A549 (cell line): ENCODE results near the gene ADGRL3. TPM values are rescaled to one million over a fixed set of nuclear protein-coding genes. Genes with fewer than 3 reads are reported as not detected.
"Not testable (repeated sequence)": the region's sequence is repeated elsewhere in the genome, so short reads cannot be mapped to it uniquely, and the experiment has no call there.

ENCODE experiments used
- ATAC-seq, 2 experiments: fragments of 200-7000 bp in 1 of 2; fragments of >200 bp in 1 of 2; cut with Nextera tagmentation in 1 of 2; cut with Tn5 transposase in 1 of 2; 3 replicates each; pipeline versions ENCODE4 v1.8.0 to v1.9.1; 2018 to 2020; ENCODE audit warnings: mild to moderate bottlenecking in 1 of 2, moderate library complexity in 1 of 2
- CTCF ChIA-PET: fragments of 300-600 bp; sonication (Branson Sonifier 250); formaldehyde crosslinking; extraction: SDS; loops from one replicate; lab custom pipeline; 2021; ENCODE audit warnings: antibody characterized with exemption, inconsistent platforms; lab: Yijun Ruan, JAX
- POLR2A ChIA-PET: fragments of 350-600 bp; formaldehyde crosslinking; extraction: SDS; loops from one replicate; lab custom pipeline; 2021; ENCODE audit warnings: antibody characterized with exemption, inconsistent platforms; lab: Yijun Ruan, JAX
- DNase-seq, 2 experiments: peaks; one replicate each; pipeline versions ENCODE4 v3.0.0 to v3.0.0-alpha.2; 2011 to 2016; ENCODE audit warnings: low read depth in 1 of 2, low spot score in 1 of 2
- FAIRE-seq: peaks from 2 replicates; lab custom pipeline; 2011; peaks lifted over from hg19 to GRCh38; lab: Jason Lieb, UNC
- H3K27ac ChIP-seq, 2 experiments: fragments of >200 bp; sonication (Bioruptor Twin); formaldehyde crosslinking; 3 replicates each; pipeline ENCODE4 v1.5.1; 2016 to 2017
- H3K4me1 ChIP-seq: fragments of >200 bp; sonication (Bioruptor Twin); formaldehyde crosslinking; 3 replicates; pipeline ENCODE4 v1.6.1; 2016
- H3K4me2 ChIP-seq: fragments of >200 bp; sonication (Bioruptor Twin); formaldehyde crosslinking; 3 replicates; pipeline ENCODE4 v1.6.1; 2016
- H3K4me3 ChIP-seq: fragments of >200 bp; sonication (Bioruptor Twin); formaldehyde crosslinking; 3 replicates; pipeline ENCODE4 v1.5.1; 2016
- H3K9me3 ChIP-seq: fragments of >200 bp; sonication (Bioruptor Twin); formaldehyde crosslinking; 3 replicates; pipeline ENCODE4 v1.6.1; 2016
- E2F6 ChIP-seq: IDR thresholded peaks from 2 replicates; pipeline ENCODE4 v1.6.1; 2012; ENCODE audit warnings: low read depth, borderline replicate concordance
- FOSB ChIP-seq: fragments of 250-450 bp; sonication (Bioruptor Pico); IDR thresholded peaks from 2 replicates; pipeline ENCODE4 v1.5.0; 2020; ENCODE audit warnings: mild to moderate bottlenecking, moderate library complexity
- KDM5A ChIP-seq: fragments of 200-600 bp; sonication (generic); IDR thresholded peaks from 2 replicates; pipeline ENCODE4 v1.6.1; 2016; ENCODE audit warnings: antibody characterized with exemption, mild to moderate bottlenecking
- POLR2A ChIP-seq: IDR thresholded peaks from 2 replicates; pipeline ENCODE4 v1.6.1; 2012; ENCODE audit warnings: mild to moderate bottlenecking, low read length
- POLR2AphosphoS2 ChIP-seq: conservative IDR thresholded peaks from 2 replicates; pipeline ENCODE4 v1.6.1; 2012; ENCODE audit warnings: low read length, improper control_type of control experiment, inconsistent platforms
- SMC3 ChIP-seq: fragments of >200 bp; sonication (Bioruptor Twin); formaldehyde crosslinking; IDR thresholded peaks from 3 replicates; pipeline ENCODE4 v1.6.1; 2018; ENCODE audit warnings: inconsistent platforms
- ZNF302 ChIP-seq: fragments of 250-450 bp; sonication (Bioruptor Pico); IDR thresholded peaks from 2 replicates; pipeline ENCODE4 v1.9.0; 2021; ENCODE audit warnings: inconsistent platforms, mild to moderate bottlenecking, moderate library complexity
- WGBS: methylation state at CpG from one replicate; pipeline ENCODE4 v1.1.6; 2017; ENCODE audit errors: missing lambda C conversion rate; 5-methylcytosine and 5-hydroxymethylcytosine counted together
- polyA plus RNA-seq, 4 experiments: library from polyadenylated mRNA; depleted of rRNA in 3 of 4; stranded (reverse); fragments of >200 nt; fragmentation: RNase III in 1 of 4; extraction: RNeasy Plus Mini Kit Qiagen cat#74134 plus additional on column Dnase treatment in 1 of 4; gene quantifications; 2 replicates in 3 of 4; 3 replicates in 1 of 4; pipeline ENCODE4 v1.2.3, GENCODE V29; 2011 to 2017
- TF ChIP-seq, protein P1 (sequence below): fragments of 150-350 bp; IDR thresholded peaks from 2 replicates; pipeline ENCODE4 v1.6.1; 2014; ENCODE audit warnings: low read depth, mild to moderate bottlenecking, low read length
- TF ChIP-seq, protein P2 (sequence below): fragments of 250-450 bp; sonication (Bioruptor Pico); IDR thresholded peaks from 2 replicates; pipeline ENCODE4 v1.5.0; 2020; ENCODE audit warnings: low read depth, mild to moderate bottlenecking, moderate library complexity
- TF ChIP-seq, protein P3 (sequence below): IDR thresholded peaks from 2 replicates; pipeline ENCODE4 v1.6.1; 2012

The ADGRL3 gene
- polyA plus RNA-seq, 2 of the 4 experiments (the other 2 are of a cell fraction), result 0.05 to 0.12 TPM

DNA sequence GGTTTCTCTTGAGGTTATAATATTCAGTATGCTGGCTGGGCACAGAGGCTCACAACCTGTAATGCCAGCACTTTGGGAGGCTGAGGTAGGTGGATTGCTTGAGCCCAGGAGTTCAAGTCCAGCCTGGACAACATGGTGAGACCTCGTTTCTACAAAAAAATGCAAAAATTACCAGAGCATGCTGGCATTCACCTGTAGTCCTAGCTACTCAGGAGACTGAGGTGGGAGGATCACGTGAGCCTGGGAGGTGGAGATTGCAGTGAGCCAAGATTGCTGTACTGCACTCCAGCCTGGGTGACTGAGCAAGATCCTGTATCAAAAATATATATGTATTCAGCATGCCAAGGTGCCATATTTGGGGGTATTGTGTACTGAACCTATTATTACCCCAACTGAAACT, 552.5 kb downstream of the ADGRL3 start:
- no peak overlapping the region for H3K4me2 ChIP-seq
- TF ChIP-seq POLR2AphosphoS2 (no peak), FOSB (no peak), SMC3 (no peak), ZNF302 (CRISPR knock-in tag) (no peak), POLR2A (no peak), E2F6 (no peak)
- TF ChIP-seq, protein P1, sequence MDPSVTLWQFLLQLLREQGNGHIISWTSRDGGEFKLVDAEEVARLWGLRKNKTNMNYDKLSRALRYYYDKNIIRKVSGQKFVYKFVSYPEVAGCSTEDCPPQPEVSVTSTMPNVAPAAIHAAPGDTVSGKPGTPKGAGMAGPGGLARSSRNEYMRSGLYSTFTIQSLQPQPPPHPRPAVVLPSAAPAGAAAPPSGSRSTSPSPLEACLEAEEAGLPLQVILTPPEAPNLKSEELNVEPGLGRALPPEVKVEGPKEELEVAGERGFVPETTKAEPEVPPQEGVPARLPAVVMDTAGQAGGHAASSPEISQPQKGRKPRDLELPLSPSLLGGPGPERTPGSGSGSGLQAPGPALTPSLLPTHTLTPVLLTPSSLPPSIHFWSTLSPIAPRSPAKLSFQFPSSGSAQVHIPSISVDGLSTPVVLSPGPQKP, result no peak
- TF ChIP-seq, protein P2, sequence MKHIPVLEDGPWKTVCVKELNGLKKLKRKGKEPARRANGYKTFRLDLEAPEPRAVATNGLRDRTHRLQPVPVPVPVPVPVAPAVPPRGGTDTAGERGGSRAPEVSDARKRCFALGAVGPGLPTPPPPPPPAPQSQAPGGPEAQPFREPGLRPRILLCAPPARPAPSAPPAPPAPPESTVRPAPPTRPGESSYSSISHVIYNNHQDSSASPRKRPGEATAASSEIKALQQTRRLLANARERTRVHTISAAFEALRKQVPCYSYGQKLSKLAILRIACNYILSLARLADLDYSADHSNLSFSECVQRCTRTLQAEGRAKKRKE (CRISPR knock-in tag), result no peak
- TF ChIP-seq, all 56 proteins: peak for 0
- Histone ChIP-seq H3K4me3 (no peak overlapping the region), H3K9me3 (no peaks in the 10 kb centered on the region), H3K27ac (no peak overlapping the region), H3K4me1 (no peaks in the 10 kb centered on the region)
- POLR2A ChIA-PET, result no interaction called here
- 4% methylated on average over 2 of the region's 2 CpGs for WGBS
- no peak for FAIRE-seq
- no peak for DNase-seq
- no peak for ATAC-seq
- CTCF ChIA-PET, result no interaction called here

- FAIRE-seq (no peak), ATAC-seq (no peak), DNase-seq (no peak)
- ChIA-PET POLR2A (no interaction called here), CTCF (no interaction called here)
- no peak overlapping the region for H3K27ac ChIP-seq
- no peaks in the 10 kb centered on the region for H3K4me1 ChIP-seq
- no peak overlapping the region for H3K4me3 ChIP-seq
- TF ChIP-seq KDM5A, result no peak
- TF ChIP-seq, protein P3, sequence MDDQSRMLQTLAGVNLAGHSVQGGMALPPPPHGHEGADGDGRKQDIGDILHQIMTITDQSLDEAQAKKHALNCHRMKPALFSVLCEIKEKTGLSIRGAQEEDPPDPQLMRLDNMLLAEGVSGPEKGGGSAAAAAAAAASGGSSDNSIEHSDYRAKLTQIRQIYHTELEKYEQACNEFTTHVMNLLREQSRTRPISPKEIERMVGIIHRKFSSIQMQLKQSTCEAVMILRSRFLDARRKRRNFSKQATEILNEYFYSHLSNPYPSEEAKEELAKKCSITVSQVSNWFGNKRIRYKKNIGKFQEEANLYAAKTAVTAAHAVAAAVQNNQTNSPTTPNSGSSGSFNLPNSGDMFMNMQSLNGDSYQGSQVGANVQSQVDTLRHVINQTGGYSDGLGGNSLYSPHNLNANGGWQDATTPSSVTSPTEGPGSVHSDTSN, result no peak
- whole genome bisulfite sequencing, result 10% methylated on average over 3 of the region's 3 CpGs
- no peak overlapping the region for H3K4me2 ChIP-seq
- H3K9me3 ChIP-seq, result no peaks in the 10 kb centered on the region
Observed at GRCh38 chr4:61753739-61754138, 553.6 kb downstream of the ADGRL3 start.

- H3K9me3 ChIP-seq, POLR2A ChIA-PET, H3K4me3 ChIP-seq, H3K4me2 ChIP-seq, H3K27ac ChIP-seq, ATAC-seq, FAIRE-seq, H3K4me1 ChIP-seq, DNase-seq, CTCF ChIA-PET: not testable (repeated sequence)
- WGBS, result 32% methylated on average over 5 of the region's 5 CpGs
Observed at GRCh38 chr4:61756937-61757336, 556.8 kb downstream of the ADGRL3 start.

DNA sequence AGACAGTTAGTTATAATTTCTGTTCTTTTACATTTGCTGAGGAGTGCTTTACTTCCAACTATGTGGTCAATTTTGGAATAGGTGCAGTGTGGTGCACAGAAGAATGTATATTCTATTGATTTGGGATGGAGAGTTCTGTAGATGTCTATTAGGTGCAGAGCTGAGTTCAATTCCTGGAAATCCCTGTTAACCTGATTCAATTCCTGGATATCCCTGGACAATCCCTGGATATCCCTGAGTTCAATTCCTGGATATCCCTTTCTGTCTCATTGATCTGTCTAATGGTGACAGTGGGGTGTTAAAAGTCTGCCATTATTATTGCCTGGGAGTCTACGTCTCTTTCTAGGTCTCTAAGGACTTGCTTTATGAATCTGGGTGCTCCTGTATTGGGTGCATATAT, 557.9 kb downstream of the ADGRL3 start:
- POLR2A ChIA-PET, H3K9me3 ChIP-seq, H3K4me3 ChIP-seq, DNase-seq, H3K4me1 ChIP-seq, ATAC-seq, H3K4me2 ChIP-seq, H3K27ac ChIP-seq, FAIRE-seq, CTCF ChIA-PET: not testable (repeated sequence)
- 0% methylated on average over 1 of the region's 1 CpG for WGBS

DNA sequence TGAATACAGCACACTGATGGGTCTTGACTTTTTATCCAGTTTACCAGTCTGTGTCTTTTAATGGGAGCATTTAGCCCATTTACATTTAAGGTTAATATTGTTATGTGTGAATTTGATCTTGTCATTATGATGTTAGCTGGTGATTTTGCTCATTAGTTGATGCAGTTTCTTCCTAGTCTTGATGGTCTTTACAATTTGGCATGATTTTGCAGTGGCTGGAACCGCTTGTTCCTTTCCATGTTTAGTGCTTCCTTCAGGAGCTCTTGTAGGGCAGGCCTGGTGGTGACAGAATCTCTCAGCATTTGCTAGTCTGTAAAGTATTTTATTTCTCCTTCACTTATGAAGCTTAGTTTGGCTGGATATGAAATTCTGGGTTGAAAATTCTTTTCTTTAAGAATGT, 558.5 kb downstream of the ADGRL3 start:
- CTCF ChIA-PET, H3K4me2 ChIP-seq, DNase-seq, FAIRE-seq, H3K9me3 ChIP-seq, POLR2A ChIA-PET, H3K4me1 ChIP-seq, H3K27ac ChIP-seq, H3K4me3 ChIP-seq, ATAC-seq: not testable (repeated sequence)
- WGBS, result 35% methylated on average over 1 of the region's 1 CpG

GRCh38 chr4:61759245-61759644, 559.1 kb downstream of the ADGRL3 start:
- POLR2A ChIA-PET, H3K27ac ChIP-seq: not testable (repeated sequence)

GRCh38 chr4:61759885-61760284, 559.8 kb downstream of the ADGRL3 start:
- 43% methylated on average over 3 of the region's 4 CpGs for WGBS
- FAIRE-seq, CTCF ChIA-PET, H3K4me1 ChIP-seq, H3K9me3 ChIP-seq, H3K27ac ChIP-seq, H3K4me3 ChIP-seq, H3K4me2 ChIP-seq, ATAC-seq, DNase-seq, POLR2A ChIA-PET: not testable (repeated sequence)

More at GRCh38 chr4:61759245-61759644, 559.1 kb downstream of the ADGRL3 start:
- ATAC-seq, FAIRE-seq, DNase-seq, H3K9me3 ChIP-seq, H3K4me3 ChIP-seq, CTCF ChIA-PET, H3K4me2 ChIP-seq, H3K4me1 ChIP-seq: not testable (repeated sequence)
- 31% methylated on average over 7 of the region's 7 CpGs for WGBS
